Peyer's patch (tissue), 4 donors: Measurements from ENCODE around the gene VPS39.

Source experiments
- POLR2A ChIP-seq, 2 donors: fragments of 450-650 bp; IDR thresholded peaks; one replicate each; pipeline ENCODE4 v1.5.1; 2017; ENCODE audit warnings: antibody characterized with exemption in 2 of 2, mild to moderate bottlenecking in 2 of 2, moderate library complexity in 2 of 2
- TF ChIP-seq, protein P1 (sequence below), 6 experiments: fragments of 450-650 bp in 4 of 6; fragments of 200-600 bp in 2 of 6; sonication (generic) in 1 of 6; IDR thresholded peaks; one replicate each; pipeline ENCODE4 v1.5.1; 2017 to 2019; ENCODE audit warnings: antibody characterized with exemption in 6 of 6, mild to moderate bottlenecking in 3 of 6, moderate library complexity in 1 of 6

DNA sequence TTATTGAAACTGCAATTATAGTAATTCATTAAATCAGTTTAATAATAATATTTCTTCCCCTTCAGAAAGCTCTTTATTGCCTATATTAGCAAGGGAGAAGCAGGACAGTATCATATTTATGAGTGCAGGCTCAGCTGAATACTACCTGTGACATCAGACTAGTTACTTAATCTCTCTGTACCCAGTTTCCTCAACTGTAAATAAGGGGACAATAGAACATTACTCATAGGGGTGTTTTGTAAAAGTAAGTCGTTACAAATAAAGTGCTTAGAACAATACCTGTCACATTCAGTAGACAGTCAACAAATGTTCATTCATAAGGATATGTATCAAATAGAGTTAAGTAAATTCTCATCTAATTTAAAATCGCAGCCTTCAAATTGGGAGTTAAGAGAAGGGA, 12.1 kb upstream of the VPS39 start:
- TF ChIP-seq, protein P1, sequence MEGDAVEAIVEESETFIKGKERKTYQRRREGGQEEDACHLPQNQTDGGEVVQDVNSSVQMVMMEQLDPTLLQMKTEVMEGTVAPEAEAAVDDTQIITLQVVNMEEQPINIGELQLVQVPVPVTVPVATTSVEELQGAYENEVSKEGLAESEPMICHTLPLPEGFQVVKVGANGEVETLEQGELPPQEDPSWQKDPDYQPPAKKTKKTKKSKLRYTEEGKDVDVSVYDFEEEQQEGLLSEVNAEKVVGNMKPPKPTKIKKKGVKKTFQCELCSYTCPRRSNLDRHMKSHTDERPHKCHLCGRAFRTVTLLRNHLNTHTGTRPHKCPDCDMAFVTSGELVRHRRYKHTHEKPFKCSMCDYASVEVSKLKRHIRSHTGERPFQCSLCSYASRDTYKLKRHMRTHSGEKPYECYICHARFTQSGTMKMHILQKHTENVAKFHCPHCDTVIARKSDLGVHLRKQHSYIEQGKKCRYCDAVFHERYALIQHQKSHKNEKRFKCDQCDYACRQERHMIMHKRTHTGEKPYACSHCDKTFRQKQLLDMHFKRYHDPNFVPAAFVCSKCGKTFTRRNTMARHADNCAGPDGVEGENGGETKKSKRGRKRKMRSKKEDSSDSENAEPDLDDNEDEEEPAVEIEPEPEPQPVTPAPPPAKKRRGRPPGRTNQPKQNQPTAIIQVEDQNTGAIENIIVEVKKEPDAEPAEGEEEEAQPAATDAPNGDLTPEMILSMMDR (IDR thresholded peaks at IDR 0.05): no peak
- no peak for TF ChIP-seq POLR2A (IDR thresholded peaks at IDR 0.05)
